HuH-7.5 (cell line): ENCODE results near the gene KRT34.
"Not testable (repeated sequence)": the region's sequence is repeated elsewhere in the genome, so short reads cannot be mapped to it uniquely, and the experiment has no call there.

ENCODE experiments used
- DNase-seq: peaks from one replicate; pipeline ENCODE4 v3.0.0; 2011; ENCODE audit warnings: low spot score

KRT34 gene

GRCh38 chr17:41366070-41366469 lies 16.0 kb downstream of the KRT34 start:
- no peak for DNase-seq

GRCh38 chr17:41363881-41364280 lies 18.2 kb downstream of the KRT34 start:
- no peak for DNase-seq

DNA sequence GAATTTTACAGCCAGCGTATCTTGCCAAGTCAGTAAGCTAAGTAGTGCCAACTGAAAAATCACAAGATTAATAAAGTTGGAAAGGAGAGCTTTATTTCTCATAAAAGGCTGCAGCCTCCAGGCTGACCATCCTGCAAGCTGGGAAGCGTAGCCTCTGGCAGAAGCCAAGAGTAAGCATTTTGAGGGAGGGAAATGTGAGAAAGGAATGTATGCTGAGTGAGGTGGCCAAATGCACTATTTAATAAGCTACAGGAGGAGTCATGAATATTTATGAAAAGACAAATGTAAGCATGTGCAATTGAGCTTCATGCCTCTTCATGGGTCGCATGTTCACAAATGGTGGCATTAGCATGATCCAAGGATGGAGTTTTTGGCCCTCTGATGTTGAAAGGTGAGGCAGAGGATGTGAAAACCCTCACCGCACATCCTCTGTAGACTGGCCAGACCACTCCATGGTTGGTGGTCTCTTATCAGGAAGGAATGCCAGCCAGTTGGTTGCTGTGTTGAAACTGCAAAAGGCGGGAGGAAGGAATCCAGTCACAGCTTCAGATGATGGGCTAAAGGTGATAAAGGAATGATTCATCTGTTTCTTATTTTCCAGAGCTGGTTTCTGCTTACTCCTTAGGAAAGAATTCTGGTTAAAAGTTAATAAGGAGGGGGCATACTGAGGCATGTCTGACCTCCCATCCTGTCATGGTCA lies 21.7 kb downstream of the KRT34 start:
- DNase-seq: no peak

DNA sequence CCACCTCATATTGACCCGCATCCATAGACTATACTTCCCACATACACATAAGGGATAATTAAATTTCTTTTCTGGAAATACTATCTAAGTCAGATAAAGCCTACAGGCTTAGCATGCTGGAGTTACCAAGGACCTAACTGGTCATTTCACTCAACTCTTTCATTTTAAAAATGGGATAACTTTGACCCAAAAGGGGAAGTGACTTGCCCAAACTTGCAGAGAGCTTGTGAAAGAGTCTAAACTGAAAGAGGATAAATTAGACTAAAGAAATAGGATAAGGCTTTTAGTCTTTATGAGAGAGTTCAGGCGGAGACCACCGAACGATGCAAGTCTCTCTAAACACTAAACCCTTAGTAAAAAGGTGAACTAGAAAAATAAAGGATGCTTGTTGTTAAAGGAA lies 27.6 kb downstream of the KRT34 start:
- DNase-seq: no peak

- no peak for DNase-seq
These were observed 29.3 kb downstream of the KRT34 start for GRCh38 chr17:41352597-41353366.

DNA sequence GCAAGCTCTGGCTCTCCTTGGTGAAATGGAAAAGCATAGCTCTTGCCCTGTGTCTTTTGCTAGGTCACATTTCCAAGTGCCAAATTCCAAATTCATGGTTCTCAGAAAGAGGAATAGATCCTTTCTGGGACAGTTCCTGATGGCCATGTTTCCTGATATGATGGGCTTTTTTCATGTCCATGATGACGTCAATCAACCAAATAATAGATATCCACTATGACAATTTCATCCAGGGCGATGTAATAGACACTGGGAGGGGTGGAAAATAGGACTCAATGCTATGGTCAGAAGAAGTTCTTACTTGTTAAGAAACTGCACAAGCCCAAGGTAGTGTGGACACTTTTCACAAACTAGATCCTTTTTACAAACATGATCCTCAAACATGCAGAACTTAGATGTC lies 30.9 kb downstream of the KRT34 start:
- DNase-seq: no peak

- not testable (repeated sequence) for DNase-seq
These were observed 31.7 kb downstream of the KRT34 start, which contains the start of gene KRT33A for GRCh38 chr17:41350381-41350878. TSS of gene KRT33A (minus strand) at chr17:41350828. CDS start at chr17:41350767, 61 bp downstream.

DNA sequence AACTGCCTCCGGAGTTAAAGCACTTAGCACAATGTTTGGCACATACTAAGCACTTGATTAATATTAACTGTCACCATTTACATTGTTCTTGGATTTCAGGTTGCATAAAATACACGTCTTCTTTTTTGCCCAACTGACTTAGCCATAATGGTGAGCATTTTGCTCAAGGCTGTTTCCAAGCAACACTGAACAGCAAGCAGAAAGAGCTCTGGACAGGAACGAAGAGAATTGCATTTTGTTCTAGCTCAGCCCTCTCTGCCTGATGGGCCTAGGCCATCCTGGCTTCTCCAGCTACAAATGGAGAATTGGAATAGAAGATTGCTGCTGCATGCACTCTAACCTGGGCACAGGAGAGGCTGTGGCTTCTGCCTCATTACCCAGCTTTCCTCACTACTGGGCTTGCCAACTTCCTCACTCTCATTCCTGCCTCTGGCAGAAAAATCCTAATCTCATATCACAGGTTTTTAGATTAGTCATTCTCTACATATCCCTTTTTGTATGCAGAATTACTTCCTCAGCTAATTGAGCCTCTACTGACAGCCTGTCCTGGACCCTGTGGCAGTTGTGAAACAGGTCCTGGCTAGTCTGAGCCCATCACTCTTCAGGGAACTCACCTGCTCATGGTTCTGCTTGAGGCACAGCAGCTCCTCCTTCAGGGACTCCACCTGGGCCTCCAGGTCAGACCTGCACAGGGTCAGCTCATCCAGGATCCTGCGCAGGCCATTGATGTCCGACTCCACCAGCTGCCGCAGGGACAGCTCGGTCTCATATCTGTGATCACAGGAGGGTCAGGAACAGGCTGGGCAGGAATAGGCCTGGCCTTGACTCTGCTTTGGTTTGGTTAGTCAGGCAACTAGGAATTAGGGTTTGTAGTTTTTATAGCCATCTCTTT lies 34.0 kb downstream of the KRT34 start:
- DNase-seq: no peak

DNA sequence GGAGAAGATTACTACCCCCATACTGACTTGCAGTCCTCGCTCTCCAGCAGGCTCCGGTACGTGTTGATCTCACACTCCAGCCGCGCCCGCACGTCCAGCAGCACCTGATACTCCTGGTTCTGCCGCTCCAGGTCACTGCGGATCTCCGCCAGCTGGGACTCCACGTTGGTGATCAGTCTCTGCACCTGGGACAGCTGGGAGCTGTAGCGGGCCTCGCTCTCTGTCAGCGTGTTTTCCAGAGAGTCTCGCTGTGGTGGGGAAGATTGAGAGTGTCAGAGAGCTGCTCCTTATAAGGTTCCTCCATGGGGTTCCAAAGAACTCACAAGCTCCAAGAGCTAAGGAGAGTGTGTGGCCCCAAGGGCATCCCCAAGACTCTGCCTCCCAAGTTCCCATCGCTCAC lies 35.7 kb downstream of the KRT34 start:
- DNase-seq: not testable (repeated sequence)

DNA sequence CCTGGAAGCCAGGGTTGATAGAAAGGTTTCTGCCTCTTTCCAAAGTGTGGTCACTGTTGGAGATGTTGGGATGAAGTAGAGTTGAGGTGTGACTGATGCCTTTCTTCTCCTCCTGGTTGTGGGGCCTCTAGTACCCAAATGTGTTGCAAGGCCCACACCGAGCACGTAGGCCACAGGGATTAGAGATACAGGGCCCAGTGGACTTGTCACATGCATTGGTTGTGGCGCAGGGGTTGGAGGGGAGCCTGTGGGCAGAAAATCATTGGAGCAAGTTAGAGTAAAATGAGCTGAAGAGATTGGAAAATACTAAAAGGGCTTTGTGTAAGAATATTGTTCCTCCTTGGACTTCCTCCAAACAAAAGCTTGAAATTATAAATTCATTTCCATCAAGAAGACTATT lies 36.1 kb downstream of the KRT34 start:
- no peak for DNase-seq

GRCh38 chr17:41343029-41343428 lies 39.1 kb downstream of the KRT34 start:
- no peak for DNase-seq

GRCh38 chr17:41340934-41341861 lies 40.9 kb downstream of the KRT34 start:
- DNase-seq: no peak

- DNase-seq: no peak
These were observed 41.6 kb downstream of the KRT34 start for GRCh38 chr17:41340494-41340893.

GRCh38 chr17:41339571-41340172 lies 42.4 kb downstream of the KRT34 start:
- no peak for DNase-seq

DNA sequence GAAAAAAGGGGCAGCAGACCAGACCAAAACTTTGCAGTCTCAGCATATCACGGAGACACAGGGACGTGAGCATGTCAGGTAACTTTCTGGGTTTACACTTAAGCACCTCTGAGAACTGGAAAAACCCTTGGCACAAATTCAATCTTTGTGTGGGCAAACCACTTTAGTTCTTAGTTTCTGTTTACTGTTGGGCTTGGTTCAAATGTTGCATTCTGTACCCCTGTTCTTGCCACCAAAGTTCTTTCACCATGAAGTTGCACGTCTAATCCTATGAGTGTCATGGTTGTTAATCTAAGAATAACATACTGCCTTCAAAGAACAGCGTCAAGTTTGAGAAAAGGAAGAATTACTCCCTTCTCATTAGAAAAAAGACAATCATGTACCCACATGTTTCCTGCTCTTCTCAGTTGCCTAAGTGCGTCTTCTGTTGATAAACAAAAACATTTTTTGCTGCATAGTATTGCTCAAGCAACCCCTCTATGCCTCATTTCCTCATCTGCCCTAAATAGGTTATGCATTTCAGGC lies 43.1 kb downstream of the KRT34 start:
- DNase-seq: no peak

GRCh38 chr17:41335747-41336146 lies 46.4 kb downstream of the KRT34 start:
- DNase-seq: no peak

GRCh38 chr17:41334385-41335305 lies 47.5 kb downstream of the KRT34 start:
- no peak for DNase-seq

- DNase-seq: no peak
These were observed 48.3 kb downstream of the KRT34 start for GRCh38 chr17:41333836-41334235.

- no peak for DNase-seq
These were observed 49.0 kb downstream of the KRT34 start for GRCh38 chr17:41333098-41333497.
